OCI-LY3 (cell line): ENCODE data around the gene NSDHL.

Experiments
- EZH2phosphoT487 ChIP-seq: fragments of 200-600 bp; shearing (Covaris generic); IDR thresholded peaks from 2 replicates; pipeline ENCODE4 v1.6.1; 2018; ENCODE audit warnings: antibody characterized with exemption, mixed run types, low read depth
- TF ChIP-seq, protein P1 (sequence below): fragments of 200-600, 300-600 bp; sonication (generic); IDR thresholded peaks from 2 replicates; pipeline ENCODE4 v1.5.1; 2014; ENCODE audit warnings: antibody characterized with exemption, low read length, low read depth

- TF ChIP-seq, protein P1, sequence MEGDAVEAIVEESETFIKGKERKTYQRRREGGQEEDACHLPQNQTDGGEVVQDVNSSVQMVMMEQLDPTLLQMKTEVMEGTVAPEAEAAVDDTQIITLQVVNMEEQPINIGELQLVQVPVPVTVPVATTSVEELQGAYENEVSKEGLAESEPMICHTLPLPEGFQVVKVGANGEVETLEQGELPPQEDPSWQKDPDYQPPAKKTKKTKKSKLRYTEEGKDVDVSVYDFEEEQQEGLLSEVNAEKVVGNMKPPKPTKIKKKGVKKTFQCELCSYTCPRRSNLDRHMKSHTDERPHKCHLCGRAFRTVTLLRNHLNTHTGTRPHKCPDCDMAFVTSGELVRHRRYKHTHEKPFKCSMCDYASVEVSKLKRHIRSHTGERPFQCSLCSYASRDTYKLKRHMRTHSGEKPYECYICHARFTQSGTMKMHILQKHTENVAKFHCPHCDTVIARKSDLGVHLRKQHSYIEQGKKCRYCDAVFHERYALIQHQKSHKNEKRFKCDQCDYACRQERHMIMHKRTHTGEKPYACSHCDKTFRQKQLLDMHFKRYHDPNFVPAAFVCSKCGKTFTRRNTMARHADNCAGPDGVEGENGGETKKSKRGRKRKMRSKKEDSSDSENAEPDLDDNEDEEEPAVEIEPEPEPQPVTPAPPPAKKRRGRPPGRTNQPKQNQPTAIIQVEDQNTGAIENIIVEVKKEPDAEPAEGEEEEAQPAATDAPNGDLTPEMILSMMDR = no peak
- no peak for TF ChIP-seq EZH2phosphoT487
These were observed 65.6 kb downstream of the NSDHL start for GRCh38 chrX:152896450-152896849.
